HG03565 (cell line): Measurements from ENCODE around the gene TADA2A.

Experiments used
- ATAC-seq: cut with Tn5 transposase; IDR thresholded peaks from one replicate; pipeline ENCODE4 v1.9.1; 2021; ENCODE audit warnings: mild to moderate bottlenecking, moderate library complexity; ENCODE audit not compliant: unreplicated experiment

The TADA2A gene

GRCh38 chr17:37519251-37519985 is 112.7 kb downstream of the TADA2A start:
- no peak for ATAC-seq

- ATAC-seq: no peak
These were observed 113.5 kb downstream of the TADA2A start for GRCh38 chr17:37520174-37520573.

DNA sequence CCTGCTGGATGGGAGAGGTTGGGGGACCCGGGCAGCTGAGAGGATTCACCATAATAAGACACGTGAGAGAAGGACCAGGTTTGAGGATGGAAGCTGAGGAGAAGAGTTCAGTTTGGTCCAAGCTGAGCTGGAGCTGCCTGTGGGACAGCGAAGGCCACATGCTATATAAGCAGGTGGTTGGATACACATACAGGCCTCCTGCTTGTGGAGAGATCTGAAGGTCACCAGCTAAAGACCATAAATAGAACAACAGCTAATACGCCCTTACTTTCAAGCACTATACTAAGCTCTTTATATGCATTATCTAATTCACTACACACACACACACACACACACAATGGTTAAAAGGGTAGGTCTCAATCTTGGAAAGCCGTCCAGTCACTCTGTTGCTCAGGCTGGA is 115.1 kb downstream of the TADA2A start:
- ATAC-seq: no peak

- no peak for ATAC-seq
These were observed 117.1 kb downstream of the TADA2A start for GRCh38 chr17:37523715-37524219.

DNA sequence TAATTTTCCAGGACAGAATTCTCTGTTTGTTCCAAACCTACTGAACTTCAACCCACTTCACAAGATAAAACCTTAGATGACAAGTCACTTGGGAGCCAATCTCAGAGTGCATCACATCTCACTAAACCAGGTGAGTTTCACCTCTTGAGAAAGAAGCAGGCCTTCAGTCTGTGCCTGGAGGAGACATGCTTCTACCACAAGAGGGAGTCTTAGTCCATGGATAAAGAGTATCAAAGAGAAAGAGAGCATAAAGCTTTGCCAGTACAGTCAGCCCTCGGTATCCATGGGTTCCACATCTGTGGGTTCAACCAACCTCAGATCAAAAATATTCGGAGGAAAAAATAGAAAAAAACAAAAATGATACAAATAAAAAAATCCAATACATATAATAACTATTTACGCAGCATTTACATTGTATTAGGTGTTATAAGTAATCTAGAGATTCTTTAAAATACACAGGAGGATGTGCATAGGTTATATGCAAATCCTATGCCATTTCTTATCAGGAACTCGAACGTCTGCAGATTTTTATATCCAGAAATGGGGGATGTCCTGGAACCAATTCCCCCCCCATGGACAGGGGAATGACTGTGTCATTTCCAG is 120.7 kb downstream of the TADA2A start:
- no peak for ATAC-seq
